Esophagus squamous epithelium (tissue), 5 donors: ENCODE results near the gene CHMP3. TPM values are rescaled to one million over a fixed set of nuclear protein-coding genes. Genes with fewer than 3 reads are reported as not detected.

Experiments
- DNase-seq: peaks from one replicate; lab custom pipeline; 2025; lab: John Stamatoyannopoulos, UW
- H3K27ac ChIP-seq, 4 donors: fragments of 200-600 bp; sonication (generic); one replicate each; pipeline ENCODE4 v1.5.1; 2016 to 2019; ENCODE audit warnings: mild to moderate bottlenecking in 1 of 4
- H3K27me3 ChIP-seq, 4 donors: fragments of 200-600 bp; sonication (generic); 1 replicate in 3 of 4; 2 replicates in 1 of 4; pipeline versions ENCODE4 v1.5.1 to v1.6.0; 2017 to 2021; ENCODE audit warnings: antibody characterized with exemption in 1 of 4
- H3K36me3 ChIP-seq, 3 donors: fragments of 200-600 bp; sonication (generic); one replicate each; pipeline ENCODE4 v1.5.1; 2016 to 2019
- H3K4me1 ChIP-seq, 3 donors: fragments of 200-600 bp; sonication (generic); one replicate each; pipeline ENCODE4 v1.5.1; 2017 to 2019
- H3K4me3 ChIP-seq, 4 donors: fragments of 200-600 bp; sonication (generic); 1 replicate in 3 of 4; 2 replicates in 1 of 4; pipeline ENCODE4 v1.5.1; 2016 to 2019; ENCODE audit warnings: mild to moderate bottlenecking in 2 of 4, moderate library complexity in 1 of 4
- H3K9me3 ChIP-seq, 3 donors: fragments of 200-600 bp; sonication (generic); one replicate each; pipeline ENCODE4 v1.5.1; 2016 to 2019
- CTCF ChIP-seq, 6 experiments: fragments of 450-650 bp in 4 of 6; fragments of 200-600 bp in 2 of 6; sonication (generic) in 2 of 6; IDR thresholded peaks; one replicate each; pipeline ENCODE4 v1.5.1; 2016 to 2019; ENCODE audit warnings: antibody characterized with exemption in 6 of 6, mild to moderate bottlenecking in 4 of 6, moderate library complexity in 4 of 6
- POLR2A ChIP-seq, 4 donors: fragments of 450-650 bp; IDR thresholded peaks; one replicate each; pipeline ENCODE4 v1.6.1; 2017; ENCODE audit warnings: antibody characterized with exemption in 4 of 4, mild to moderate bottlenecking in 4 of 4, moderate library complexity in 3 of 4
- WGBS, 2 donors: methylation state at CpG; one replicate each; pipeline ENCODE4 v1.1.5; 2018; 5-methylcytosine and 5-hydroxymethylcytosine counted together
- intact Hi-C: fragments of 100-400 bp; cut with DNase I; formaldehyde crosslinking; loops from one replicate; pipeline ENCODE4 v1.15.0; 2022
- total RNA-seq, 4 donors: library from RNA; depleted of rRNA; stranded (reverse); fragments of >200 nt; gene quantifications; one replicate each; pipeline ENCODE4 v1.1.0, GENCODE V29; 2016
- donor health status: DM: yes; HTN: yes; CAD: no.

The CHMP3 gene
- total RNA-seq, 4 donors from 2014 or later = 55.5 to 103 (median 65.5) TPM

- Histone ChIP-seq H3K9me3 (no peaks in the 10 kb centered on the region), H3K4me1 (peaks cover 9 to 38% (median 11%) of the 10 kb centered on the region in 3 donors), H3K27ac (peak overlapping the region in 1 of 4 donors; percentile 2), H3K27me3 (no peaks in the 10 kb centered on the region), H3K4me3 (no peak overlapping the region), H3K36me3 (peaks cover 13 to 100% (median 18%) of the 10 kb centered on the region in 3 donors)
- WGBS, 2 donors = 60 to 83% methylated on average over 1 of the region's 1 CpG
- DNase-seq = no peak
- TF ChIP-seq CTCF (IDR thresholded peaks at IDR 0.05) = no peak
- TF ChIP-seq POLR2A (IDR thresholded peaks at IDR 0.05) = no peak
- intact Hi-C loops = no loop called here
These were observed 71.2 kb downstream of the CHMP3 start for GRCh38 chr2:86492048-86492453.

- Histone ChIP-seq H3K27ac (peak overlapping the region in 2 of 4 donors; percentile 55 to 66), H3K27me3 (no peaks in the 10 kb centered on the region), H3K4me3 (no peak overlapping the region), H3K36me3 (peaks cover 18 to 100% (median 18%) of the 10 kb centered on the region in 3 donors), H3K9me3 (no peaks in the 10 kb centered on the region), H3K4me1 (peaks cover 9 to 38% (median 11%) of the 10 kb centered on the region in 3 donors)
- TF ChIP-seq POLR2A (IDR thresholded peaks at IDR 0.05) (no peak), CTCF (IDR thresholded peaks at IDR 0.05) (no peak)
- intact Hi-C loops = no loop called here
- DNase-seq = no peak
- 73 to 88% methylated on average over 4 of the region's 4 CpGs for WGBS, 2 donors
These were observed 72.2 kb downstream of the CHMP3 start for GRCh38 chr2:86491088-86491487.

GRCh38 chr2:86490245-86490644 is 73.0 kb downstream of the CHMP3 start:
- no peaks in the 10 kb centered on the region for H3K9me3 ChIP-seq
- intact Hi-C loops = no loop called here
- TF ChIP-seq CTCF (IDR thresholded peaks at IDR 0.05) (no peak), POLR2A (IDR thresholded peaks at IDR 0.05) (no peak)
- DNase-seq = no peak
- no peak overlapping the region for H3K4me3 ChIP-seq
- no peaks in the 10 kb centered on the region for H3K27me3 ChIP-seq
- 37 to 74% methylated on average over 4 of the region's 4 CpGs for WGBS, 2 donors
- peak overlapping the region in 3 of 4 donors; percentile 30 to 66 (median 55) for H3K27ac ChIP-seq
- peaks cover 9 to 38% (median 11%) of the 10 kb centered on the region in 3 donors for H3K4me1 ChIP-seq
- H3K36me3 ChIP-seq = peaks cover 18 to 100% (median 22%) of the 10 kb centered on the region in 3 donors

- TF ChIP-seq CTCF (IDR thresholded peaks at IDR 0.05) (no peak), POLR2A (IDR thresholded peaks at IDR 0.05) (no peak)
- no peaks in the 10 kb centered on the region for H3K27me3 ChIP-seq
- no peak overlapping the region for H3K4me3 ChIP-seq
- no peaks in the 10 kb centered on the region for H3K9me3 ChIP-seq
- 49 to 60% methylated on average over 3 of the region's 3 CpGs for WGBS, 2 donors
- peaks cover 24 to 100% (median 25%) of the 10 kb centered on the region in 3 donors for H3K36me3 ChIP-seq
- H3K4me1 ChIP-seq = peaks cover 9 to 38% (median 11%) of the 10 kb centered on the region in 3 donors
- H3K27ac ChIP-seq = peak overlapping the region in 3 of 4 donors; percentile 30 to 66 (median 55)
- intact Hi-C loops = no loop called here
- DNase-seq = no peak
These were observed 73.7 kb downstream of the CHMP3 start for GRCh38 chr2:86489542-86489941.

- DNase-seq = no peak
- Histone ChIP-seq H3K36me3 (peaks cover 31 to 100% (median 31%) of the 10 kb centered on the region in 3 donors), H3K4me3 (no peak overlapping the region), H3K4me1 (peaks cover 9 to 38% (median 11%) of the 10 kb centered on the region in 3 donors), H3K27me3 (no peaks in the 10 kb centered on the region), H3K27ac (peak overlapping the region; percentile 16 to 66 (median 42)), H3K9me3 (no peaks in the 10 kb centered on the region)
- intact Hi-C loops = no loop called here
- TF ChIP-seq POLR2A (IDR thresholded peaks at IDR 0.05) (no peak), CTCF (IDR thresholded peaks at IDR 0.05) (no peak)
- 64 to 71% methylated on average over 6 to 7 of the region's 7 CpGs for WGBS, 2 donors
These were observed 74.5 kb downstream of the CHMP3 start for GRCh38 chr2:86488561-86489250.
